Measurements from ENCODE around the gene SNF8.

GRCh38 chr17:48952904-48953303 is 8.3 kb upstream of the SNF8 start:
- TF ChIP-seq, protein P1, sequence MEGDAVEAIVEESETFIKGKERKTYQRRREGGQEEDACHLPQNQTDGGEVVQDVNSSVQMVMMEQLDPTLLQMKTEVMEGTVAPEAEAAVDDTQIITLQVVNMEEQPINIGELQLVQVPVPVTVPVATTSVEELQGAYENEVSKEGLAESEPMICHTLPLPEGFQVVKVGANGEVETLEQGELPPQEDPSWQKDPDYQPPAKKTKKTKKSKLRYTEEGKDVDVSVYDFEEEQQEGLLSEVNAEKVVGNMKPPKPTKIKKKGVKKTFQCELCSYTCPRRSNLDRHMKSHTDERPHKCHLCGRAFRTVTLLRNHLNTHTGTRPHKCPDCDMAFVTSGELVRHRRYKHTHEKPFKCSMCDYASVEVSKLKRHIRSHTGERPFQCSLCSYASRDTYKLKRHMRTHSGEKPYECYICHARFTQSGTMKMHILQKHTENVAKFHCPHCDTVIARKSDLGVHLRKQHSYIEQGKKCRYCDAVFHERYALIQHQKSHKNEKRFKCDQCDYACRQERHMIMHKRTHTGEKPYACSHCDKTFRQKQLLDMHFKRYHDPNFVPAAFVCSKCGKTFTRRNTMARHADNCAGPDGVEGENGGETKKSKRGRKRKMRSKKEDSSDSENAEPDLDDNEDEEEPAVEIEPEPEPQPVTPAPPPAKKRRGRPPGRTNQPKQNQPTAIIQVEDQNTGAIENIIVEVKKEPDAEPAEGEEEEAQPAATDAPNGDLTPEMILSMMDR (conservative IDR thresholded peaks at IDR 0.05; ENCODE audit: low read length) = no peak
- no peak for TF ChIP-seq EZH2phosphoT487 (IDR thresholded peaks at IDR 0.05; ENCODE audit: borderline replicate concordance)

All from Loucy (cell line).